Ovary (tissue), 3 donors: ENCODE measurements around the gene SMAD2.

ENCODE experiments used
- CTCF ChIP-seq, 3 donors: fragments of 450-650 bp in 2 of 3; fragments of 200-600 bp in 1 of 3; IDR thresholded peaks; one replicate each; pipeline versions ENCODE4 v1.5.1 to v1.8.0; 2016 to 2022; ENCODE audit warnings: antibody characterized with exemption in 3 of 3, mild to moderate bottlenecking in 1 of 3
- EP300 ChIP-seq: sonication (generic); formaldehyde crosslinking; IDR thresholded peaks from one replicate; pipeline ENCODE4 v1.6.1; 2017; ENCODE audit warnings: antibody characterized with exemption
- POLR2A ChIP-seq: fragments of 450-650 bp; IDR thresholded peaks from one replicate; pipeline ENCODE4 v1.6.1; 2017; ENCODE audit warnings: antibody characterized with exemption, mild to moderate bottlenecking, moderate library complexity
- donor health status: DM: no; HTN: no; CAD: no.

- TF ChIP-seq POLR2A (no peak), CTCF (IDR thresholded peaks at IDR 0.05) (no peak), EP300 (no peak)
These were observed 47.8 kb downstream of the SMAD2 start for GRCh38 chr18:47882641-47883040.
